Kasumi-1 (cell line): ENCODE results near the gene NDFIP1.

Experiments
- DNase-seq, 2 experiments: peaks; one replicate each; lab custom pipeline; 2025; lab: John Stamatoyannopoulos, UW

NDFIP1 gene

DNA sequence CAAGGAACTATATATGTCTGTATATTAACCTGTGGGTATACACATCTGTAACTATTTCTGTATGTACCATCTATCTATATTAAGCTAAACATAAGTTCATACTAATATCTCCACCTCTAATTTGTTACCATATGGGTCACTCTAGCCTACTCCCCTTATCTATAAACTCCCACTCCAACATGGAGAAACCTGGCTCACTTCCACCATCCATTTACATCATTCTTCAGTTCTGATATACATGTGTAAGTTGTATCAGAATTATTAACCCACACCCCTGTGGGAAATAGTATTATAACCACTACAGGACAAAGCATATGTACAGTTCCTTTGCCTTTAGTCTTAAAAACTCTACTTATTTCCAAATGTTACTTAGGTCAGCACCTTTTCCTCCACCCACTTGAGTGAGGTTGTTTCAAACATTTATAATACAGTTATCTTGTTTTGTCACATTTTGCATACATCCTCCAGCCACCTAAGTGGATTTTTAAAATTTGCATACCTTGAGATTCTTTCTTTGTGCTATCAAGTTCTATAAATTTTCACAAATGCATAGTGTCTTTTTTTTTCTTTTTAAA lies 10.6 kb downstream of the NDFIP1 start:
- DNase-seq: no peak

DNA sequence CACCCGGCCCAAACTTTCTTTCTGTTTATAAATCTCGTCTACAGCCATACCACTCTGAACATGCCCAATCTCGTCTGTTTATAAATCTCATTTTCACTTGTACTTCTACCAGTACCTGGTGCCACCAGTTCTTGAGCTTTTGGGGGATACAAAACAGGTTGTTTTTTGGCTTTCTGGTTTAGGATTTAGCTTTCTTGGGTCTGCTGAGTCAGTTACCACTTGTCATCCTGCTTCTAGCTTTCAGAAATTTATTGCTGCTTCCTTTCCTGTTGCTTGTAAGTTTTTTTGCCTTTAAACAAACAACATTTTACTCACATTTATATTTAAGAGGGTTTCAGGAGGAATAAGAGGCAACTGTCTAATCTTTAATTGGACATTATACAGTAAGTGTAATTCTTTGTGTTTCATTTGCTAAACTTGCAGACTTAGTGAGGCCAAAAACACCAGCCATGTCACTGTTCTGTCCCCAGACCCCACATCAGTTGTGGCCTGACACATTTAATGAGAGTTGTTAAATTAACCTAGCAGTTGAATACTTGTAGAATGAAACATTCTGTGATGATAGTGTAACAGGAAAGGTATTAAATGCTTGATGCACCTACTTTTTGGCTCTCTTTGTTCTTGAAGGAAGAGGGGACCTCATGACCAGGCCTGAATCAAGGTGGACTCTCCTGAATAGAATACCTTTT lies 11.8 kb downstream of the NDFIP1 start:
- no peak for DNase-seq

DNA sequence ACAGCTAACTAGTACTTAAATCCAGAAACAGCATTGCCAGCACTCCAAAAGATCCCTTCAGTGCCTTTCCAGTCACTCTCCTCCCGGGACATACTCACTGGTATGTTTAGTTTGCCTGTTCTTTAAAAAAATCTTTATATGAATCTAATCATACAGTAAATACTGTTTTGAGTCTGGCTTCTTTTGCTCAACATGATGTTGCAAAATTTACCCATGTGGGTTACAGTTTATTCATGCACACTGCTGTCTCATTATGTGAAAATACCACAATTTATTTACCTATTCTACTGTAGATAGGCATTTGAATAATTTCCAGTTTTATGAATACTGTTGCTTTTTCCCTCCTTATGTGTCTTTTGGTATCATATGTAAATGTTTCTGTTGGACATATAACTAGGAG lies 13.5 kb downstream of the NDFIP1 start:
- DNase-seq: no peak

DNA sequence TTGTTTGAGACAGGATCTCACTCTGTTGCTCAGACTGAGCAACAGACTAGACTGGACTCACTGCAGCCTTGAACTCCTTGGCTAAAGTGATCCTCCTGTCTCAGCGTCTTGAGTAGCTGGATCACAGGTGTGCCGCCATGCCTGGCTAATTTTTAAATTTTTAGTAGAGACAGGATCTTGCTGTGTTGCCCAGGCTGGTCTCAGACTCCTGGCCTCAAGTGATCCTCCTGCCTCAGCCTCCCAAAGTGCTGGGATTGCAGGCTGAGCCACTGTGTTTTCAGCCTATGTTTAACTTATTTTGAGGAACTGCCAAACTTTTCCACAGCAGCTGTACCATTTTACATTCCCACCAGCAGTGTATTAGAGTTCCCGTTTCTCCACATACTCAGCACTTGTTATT lies 16.8 kb downstream of the NDFIP1 start:
- DNase-seq: no peak

DNA sequence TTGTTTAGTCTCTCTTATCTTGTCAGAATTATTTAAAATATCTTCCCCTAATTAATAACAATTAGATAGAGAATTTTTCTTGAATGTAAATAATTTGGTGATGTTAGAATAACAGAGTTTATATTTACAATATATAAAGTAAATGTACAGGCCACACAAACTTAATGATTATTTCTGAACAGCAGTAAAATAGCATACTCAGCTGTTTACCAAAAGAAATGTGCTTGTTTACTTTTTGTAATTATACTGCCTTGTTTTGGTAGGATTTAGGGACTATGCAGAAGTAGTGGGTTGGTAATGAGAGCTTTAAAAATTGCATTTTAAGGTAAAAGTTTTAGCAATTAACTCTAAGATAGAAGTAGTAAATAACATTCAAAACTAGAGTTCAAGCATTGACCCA lies 17.4 kb downstream of the NDFIP1 start:
- DNase-seq: no peak

DNA sequence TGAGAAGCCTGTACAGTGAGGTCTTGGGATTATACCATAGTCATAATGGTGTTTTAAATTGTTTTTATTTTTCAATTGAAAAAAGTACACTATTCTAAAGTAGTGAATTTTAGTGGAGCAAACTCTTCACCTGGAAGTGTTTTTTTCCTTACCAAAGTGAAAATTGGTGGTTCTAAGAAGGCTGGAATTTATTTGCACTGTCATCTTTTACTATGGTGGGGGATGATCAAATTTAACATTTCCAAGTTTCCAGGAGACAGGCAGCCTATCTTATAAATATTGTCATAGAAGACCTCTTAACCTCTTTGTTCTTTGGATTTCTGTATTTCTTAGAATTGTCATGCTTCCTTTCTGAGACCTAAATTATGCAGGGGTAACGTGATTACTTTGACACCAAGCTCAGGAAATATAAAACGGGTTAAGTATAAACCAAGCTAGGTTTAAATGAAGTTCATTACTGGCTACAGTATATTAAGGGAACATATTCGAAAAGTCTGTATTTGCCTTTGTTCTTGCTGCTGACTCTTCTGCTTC lies 20.2 kb downstream of the NDFIP1 start:
- DNase-seq: no peak

DNA sequence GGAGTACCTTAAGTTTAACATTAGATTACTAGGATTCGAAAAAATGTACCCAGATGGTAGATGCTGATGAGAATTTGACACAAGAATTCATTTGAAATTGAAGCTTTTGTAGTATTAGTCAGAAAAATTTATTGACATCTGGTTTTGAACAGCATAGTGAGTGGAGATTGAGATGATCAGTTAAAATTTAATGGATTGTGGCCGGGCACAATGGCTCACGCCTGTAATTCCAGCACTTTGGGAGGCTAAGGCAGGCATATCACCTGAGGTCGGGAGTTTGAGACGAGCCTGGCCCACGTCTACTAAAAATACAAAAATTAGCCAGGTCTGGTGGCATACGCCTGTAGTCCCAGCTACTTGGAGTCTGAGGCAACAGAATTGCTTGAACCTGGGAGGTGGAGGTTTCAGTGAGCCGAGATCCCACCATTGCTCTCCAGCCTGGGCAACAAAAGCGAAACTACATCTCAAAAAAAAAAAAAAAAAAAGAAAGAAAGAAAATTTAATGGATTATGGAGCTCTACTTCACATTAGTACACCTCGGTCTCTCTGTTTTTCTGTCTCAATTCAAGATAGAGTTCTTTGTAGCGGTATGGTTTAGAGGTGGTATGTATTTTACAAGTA lies 21.0 kb downstream of the NDFIP1 start:
- no peak for DNase-seq

DNA sequence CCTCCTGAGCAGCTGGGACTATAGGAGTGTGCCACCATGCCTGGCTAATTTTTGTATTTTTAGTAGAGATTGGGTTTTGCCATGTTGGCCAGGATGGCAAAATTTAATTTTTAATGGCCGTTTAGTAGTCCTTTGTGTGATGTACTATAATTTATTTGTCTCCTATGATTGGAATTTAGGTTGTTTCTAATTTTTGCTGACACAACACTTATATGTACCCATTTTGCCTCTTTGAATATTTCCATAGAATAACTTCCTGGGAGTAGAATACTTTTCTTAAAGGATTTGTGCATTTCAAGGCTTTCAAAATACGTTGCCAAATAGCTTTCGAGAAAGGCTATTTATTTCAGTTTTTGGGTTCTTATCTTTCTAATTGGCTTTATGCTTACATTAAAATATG lies 22.8 kb downstream of the NDFIP1 start:
- DNase-seq: no peak

DNA sequence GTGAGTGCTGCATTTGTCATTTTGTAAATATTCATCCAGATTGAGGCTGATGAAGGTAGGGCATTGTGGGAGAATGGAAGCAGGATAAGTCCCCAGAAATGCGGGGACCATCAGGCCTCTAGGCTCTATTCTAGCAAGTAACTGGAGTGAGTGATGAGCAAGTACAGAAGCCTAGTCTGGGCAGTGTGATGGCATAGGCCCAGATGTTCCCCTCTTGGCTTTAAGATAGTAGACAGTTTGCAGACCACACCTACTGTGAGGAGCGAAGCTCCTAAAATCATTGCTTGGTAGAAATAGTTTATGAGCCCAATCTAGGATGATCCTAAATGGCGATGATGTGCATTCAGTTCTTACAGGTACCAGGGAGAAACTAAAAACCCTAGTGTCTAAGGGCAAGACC lies 24.3 kb downstream of the NDFIP1 start:
- no peak for DNase-seq

DNA sequence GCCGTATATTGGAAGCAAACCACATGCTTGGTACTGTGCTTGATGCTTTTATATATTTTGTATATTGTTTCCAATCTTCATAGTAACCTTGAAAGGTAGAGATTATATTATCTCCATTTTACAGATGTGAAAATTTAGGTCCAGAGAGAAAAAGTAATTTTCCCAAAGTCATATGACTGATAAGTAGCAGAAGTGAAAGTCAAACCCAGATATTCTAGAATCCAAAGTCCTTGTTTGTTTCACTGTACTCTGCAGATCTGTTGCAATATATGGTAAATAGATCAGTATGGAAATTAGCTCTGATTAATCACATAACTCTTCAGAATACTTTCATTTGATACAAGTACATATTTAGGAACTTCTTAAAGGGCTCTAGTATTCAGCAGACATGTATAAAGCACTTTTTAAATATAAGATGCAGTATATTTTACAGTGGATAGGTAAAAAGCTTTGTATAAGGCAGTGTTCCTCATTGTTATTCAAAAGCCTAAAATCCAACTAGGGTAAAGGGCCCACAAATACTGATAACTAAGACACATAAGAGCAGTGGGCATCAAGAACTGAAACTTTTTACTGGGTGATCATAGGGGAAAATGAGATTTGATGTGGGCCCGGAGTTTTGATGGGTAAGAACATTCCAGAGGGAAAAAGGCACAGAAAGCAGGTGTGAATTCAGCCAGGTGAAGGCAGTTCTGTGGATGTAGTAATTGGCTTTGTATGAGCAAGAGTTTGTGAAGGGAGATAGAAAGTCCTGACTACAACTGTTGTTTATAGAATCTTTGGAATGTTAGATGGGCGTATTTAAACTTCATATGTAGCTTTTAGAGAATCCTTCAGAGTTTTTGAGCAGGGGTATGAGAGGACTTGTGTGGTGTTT lies 25.0 kb downstream of the NDFIP1 start:
- DNase-seq: no peak

DNA sequence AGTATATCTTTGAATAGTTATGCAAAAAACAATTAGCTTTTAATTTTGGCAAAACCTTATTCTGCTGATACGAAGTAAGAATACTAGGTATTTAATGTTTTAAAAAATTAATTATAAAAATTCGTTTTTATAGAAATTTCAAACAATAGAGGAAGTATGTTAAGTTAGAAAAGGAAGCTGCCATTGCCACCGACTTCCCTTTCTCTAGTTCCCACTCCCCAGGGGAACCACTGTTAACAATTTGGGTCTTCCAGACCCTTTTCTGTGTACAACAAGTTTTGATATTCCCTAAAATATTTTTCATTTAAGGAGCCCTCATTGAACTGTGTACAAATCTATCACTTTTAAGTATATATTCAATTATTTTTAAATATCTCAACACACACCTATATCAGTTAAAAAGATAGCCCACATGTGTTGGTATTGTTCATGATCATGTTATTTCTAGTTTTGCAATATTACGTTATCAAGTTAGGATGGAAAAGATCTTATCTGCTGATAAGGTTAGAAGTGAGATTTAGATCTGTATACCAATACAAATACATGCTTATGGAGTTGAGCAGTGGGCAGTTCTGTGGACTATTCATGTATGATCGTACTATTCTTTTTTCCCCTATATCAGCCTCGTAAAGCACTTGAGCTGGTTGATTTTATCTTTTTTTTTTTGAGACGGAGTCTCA lies 25.9 kb downstream of the NDFIP1 start:
- DNase-seq: peak; percentile 59 to 75

DNA sequence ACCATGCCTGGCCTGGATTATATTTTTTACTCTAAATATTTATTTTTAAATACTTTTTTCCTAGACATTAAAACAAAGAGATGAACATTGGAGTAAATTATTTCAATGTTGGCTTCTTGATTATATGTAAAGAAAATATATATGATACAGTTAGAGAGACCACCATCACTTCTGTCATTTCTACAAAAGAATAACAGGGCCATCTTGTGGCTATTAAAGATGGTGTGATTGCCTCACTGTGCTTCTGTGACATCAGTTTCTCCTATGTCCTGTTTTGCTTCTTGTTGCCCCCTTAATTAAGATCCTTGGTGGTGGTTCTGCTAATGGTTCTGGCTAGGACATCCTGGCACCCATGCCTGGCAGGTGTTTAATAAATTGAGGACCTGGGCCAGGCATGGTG lies 32.9 kb downstream of the NDFIP1 start:
- peak; percentile 10 to 35 for DNase-seq

DNA sequence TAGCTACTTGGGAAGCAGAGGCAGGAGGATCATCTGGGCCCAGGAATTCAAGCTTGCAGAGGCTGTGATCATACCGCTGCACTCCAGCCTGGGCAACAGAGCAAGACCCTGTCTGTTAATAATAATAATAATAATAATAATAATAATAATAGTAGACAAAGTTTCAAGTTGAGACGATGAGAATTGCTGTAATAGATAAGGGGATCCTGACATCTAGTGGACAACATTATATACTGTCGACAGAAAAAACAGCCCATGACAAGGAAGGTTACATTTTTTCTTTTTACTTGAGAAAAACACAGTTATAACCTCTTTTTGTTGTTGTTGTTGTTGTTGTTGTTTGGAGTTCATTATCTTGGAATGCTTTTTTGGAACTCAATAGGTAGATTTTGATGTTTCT lies 35.3 kb downstream of the NDFIP1 start:
- peak; percentile 59 to 68 for DNase-seq

DNA sequence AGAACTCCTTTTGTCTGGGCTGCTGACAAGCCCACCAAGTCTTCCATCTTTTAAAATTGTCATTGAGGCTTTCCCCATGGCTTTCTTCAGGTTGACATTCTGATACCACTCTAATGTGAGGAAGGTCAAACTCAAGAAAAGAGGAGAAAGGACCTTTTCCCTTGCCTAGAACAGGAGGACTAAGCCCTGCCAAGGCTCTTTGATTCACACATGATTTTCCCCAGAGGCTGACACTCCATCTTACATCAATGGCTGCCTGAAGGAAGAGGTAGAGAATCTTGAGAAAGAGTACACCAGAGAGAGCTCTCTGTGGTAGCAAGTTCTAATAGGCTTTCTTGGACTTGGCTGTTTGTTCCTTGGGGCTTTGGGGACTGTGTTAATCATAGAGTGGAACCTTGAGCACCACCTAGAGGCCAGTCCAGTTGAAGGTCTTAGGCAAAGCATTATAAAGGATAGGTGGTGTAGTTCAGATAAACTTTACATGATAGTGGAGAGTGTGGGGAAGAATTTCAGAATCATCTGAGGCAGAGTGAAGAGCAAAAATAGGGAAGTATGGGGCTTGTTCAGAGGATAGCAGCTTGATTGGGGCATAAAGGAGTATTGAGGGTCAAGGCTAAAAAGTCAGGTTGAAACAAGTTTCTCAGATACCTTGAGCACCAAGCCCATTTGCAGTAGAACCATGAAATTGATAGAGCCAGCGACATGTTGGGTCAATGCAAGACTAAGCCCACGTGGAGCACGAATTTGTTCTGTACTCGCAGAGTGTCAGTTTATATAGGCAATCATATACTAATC lies 36.7 kb downstream of the NDFIP1 start:
- peak; percentile 88 to 96 for DNase-seq

DNA sequence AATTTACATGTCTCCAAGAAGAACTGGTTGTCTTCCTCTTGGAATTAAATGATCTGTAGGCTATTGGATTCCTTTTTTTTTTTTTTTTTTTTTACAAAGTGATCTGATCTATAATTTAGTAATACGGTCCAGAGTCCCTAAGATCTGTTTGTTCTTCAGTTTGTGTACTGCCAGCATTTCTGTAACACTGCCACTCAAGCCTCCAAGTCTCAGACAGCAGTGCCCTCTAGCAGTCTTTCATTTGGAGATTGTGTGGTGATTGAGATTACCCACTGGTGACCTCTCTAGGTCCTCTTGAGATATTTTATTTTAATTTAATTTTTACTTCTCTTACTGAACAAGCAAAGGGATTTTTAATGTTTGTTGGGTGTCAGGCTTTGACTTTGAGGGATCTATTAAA lies 40.8 kb downstream of the NDFIP1 start:
- no peak for DNase-seq

DNA sequence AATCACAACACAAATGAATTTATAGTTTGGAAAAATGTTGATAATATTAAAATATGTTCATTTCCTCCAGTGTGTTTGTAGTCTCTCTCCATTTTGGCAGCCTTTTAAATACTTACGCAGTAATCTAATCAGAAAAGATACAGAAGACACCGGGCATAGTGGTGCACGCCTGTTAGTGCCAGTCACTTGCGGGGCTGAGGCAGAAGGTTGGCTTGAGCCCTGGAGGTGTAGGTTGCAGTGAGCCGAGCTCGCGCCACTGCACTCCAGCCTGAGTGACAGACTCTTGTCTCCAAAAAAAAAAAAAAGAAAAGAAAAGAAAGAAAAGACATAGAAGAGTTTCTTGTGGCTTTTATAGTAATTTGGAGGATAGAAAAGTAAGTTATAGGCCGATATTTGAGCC lies 41.9 kb downstream of the NDFIP1 start:
- DNase-seq: no peak

DNA sequence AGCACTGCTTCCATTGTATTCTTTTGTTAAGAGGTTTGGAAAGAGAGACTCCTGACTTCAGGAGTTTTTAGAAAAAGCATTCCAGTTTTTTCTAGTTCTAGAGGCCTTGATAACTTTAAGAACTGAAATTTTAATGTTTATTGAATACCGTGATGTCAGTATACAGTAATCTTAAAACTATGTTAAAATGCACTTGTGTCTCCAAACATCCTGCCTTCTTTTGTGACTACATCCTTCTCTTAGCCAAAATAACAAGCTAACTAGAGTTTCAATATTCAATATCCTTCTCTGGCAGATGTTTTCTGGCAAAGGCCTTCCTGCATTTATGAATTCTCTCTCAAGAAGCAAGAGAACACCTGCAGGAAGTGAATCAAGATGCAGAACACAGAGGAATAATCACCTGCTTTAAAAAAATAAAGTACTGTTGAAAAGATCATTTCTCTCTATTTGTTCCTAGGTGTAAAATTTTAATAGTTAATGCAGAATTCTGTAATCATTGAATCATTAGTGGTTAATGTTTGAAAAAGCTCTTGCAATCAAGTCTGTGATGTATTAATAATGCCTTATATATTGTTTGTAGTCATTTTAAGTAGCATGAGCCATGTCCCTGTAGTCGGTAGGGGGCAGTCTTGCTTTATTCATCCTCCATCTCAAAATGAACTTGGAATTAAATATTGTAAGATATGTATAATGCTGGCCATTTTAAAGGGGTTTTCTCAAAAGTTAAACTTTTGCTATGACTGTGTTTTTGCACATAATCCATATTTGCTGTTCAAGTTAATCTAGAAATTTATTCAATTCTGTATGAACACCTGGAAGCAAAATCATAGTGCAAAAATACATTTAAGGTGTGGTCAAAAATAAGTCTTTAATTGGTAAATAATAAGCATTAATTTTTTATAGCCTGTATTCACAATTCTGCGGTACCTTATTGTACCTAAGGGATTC lies 43.1 kb downstream of the NDFIP1 start:
- peak; percentile 71 to 82 for DNase-seq

DNA sequence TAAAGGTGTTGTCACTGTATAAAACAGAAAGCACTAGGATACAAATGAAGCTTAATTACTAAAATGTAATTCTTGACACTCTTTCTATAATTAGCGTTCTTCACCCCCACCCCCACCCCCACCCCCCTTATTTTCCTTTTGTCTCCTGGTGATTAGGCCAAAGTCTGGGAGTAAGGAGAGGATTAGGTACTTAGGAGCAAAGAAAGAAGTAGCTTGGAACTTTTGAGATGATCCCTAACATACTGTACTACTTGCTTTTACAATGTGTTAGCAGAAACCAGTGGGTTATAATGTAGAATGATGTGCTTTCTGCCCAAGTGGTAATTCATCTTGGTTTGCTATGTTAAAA lies 43.8 kb downstream of the NDFIP1 start:
- peak; percentile 44 to 53 for DNase-seq

DNA sequence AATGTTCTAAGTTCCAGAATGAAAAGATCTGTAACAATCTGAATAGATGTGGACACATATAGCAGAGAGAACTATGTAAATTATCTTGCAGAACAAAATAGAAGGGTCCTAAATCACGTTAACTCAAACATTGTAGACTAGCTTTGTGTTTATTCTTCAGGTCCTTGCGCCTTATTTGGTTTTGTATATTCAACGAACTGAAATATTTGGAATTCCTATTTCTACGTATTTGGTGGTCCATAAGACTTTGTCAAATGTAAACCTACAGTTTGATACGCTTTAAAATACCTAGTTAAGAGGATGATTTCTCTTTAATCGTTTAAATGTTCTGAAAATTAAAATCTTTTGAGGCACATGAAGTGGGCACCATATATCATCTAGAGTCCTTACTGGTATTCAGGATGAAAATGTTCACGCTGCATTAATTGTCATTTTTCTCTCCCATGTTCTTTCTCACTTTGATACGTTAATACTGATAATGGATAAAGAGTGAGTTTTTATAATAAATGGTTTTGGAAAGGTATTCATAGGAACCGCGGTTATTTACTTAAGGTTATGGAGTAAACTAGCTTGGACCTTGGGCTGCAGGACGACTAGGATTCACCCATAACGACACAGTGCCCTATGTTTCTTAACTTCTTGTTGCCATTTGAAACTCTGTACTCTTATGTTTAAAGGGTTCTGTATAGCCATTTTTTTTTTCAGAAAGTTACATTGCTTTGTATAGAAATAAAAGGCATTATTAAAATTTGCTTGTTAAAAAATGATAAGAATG lies 45.3 kb downstream of the NDFIP1 start:
- DNase-seq: no peak
